ENCODE data around the gene ABCC11.
"Not testable (repeated sequence)": the region's sequence is repeated elsewhere in the genome, so short reads cannot be mapped to it uniquely, and the experiment has no call there.

The ABCC11 gene

DNA sequence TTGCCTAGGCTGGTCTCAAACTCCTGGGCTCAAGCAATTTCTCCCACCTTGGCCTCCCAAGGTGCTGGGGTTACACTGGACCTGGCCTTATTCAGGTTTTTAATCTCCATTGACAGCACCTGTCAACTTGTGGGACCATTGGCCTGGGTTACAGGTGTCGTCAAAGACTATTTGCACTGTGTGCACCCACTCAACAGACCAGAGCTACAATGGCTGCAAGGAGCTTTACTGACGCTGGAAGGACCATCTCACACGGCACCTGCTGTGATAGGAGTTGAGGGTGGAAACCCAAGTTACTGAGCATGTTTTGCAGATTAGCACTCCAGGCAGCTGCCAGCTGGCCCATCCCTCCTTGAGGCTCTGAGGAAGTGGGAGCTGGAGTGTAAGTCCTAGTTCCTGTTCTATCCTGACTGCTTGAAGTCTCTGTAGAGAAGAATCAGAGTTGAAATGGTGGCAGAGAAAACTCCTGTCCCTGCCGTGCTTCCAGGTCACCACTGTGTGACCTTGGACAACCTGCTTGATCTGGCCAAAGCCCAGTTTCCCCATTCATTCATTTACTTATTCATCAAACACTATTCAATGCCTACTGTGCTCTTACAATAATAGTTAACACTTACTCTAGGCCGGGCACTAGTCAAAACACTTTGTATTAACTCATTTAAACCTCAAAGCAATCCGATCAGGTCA, 45.7 kb downstream of the ABCC11 start:
- no peaks in the 10 kb centered on the region for H3K36me3 ChIP-seq (ENCODE audit: control insufficient read depth, insufficient read depth, low read length)
- no peak overlapping the region for H3K9ac ChIP-seq (ENCODE audit: low read length)
- H3K4me1 ChIP-seq (ENCODE audit: control insufficient read depth, insufficient read depth, low read length): no peaks in the 10 kb centered on the region
- no peaks in the 10 kb centered on the region for H3K9me3 ChIP-seq (ENCODE audit: control insufficient read depth, insufficient read depth, low read depth, low read length)
- no peaks in the 10 kb centered on the region for H3K27me3 ChIP-seq (ENCODE audit: control insufficient read depth, insufficient read depth, low read length)
- H3K4me3 ChIP-seq (ENCODE audit: low read depth, low read length): no peak overlapping the region
- H3K27ac ChIP-seq (ENCODE audit: low read depth, low read length): no peak overlapping the region

DNA sequence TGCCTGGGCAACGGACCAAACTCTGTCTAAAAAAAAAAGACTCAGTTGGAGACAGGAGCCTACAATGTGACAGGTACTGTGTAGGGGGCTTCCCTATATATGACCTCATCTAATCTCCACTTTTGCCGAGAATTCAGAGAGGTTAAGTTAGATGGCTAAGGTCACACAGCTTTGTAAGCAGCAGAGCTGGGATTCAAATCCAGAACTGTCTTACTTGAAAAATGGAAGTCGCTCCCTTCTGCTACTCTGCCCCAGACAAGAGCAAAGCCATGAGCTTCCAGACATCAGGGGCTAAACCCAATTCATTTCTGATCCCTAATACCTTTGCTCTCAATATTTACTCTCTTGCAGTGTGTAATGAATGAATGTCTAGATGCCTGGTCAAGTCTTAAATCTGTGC, 50.0 kb downstream of the ABCC11 start:
- Histone ChIP-seq H3K9me3 (ENCODE audit: control insufficient read depth, insufficient read depth, low read depth, low read length) (no peaks in the 10 kb centered on the region), H3K4me3 (ENCODE audit: low read depth, low read length) (no peak overlapping the region), H3K36me3 (ENCODE audit: control insufficient read depth, insufficient read depth, low read length) (no peaks in the 10 kb centered on the region), H3K9ac (ENCODE audit: low read length) (no peak overlapping the region), H3K27ac (ENCODE audit: low read depth, low read length) (no peak overlapping the region), H3K27me3 (ENCODE audit: control insufficient read depth, insufficient read depth, low read length) (no peaks in the 10 kb centered on the region), H3K4me1 (ENCODE audit: control insufficient read depth, insufficient read depth, low read length) (no peaks in the 10 kb centered on the region)

GRCh38 chr16:48194828-48195556, 52.3 kb downstream of the ABCC11 start:
- Histone ChIP-seq H3K4me1 (ENCODE audit: control insufficient read depth, insufficient read depth, low read length) (no peaks in the 10 kb centered on the region), H3K36me3 (ENCODE audit: control insufficient read depth, insufficient read depth, low read length) (no peaks in the 10 kb centered on the region), H3K27me3 (ENCODE audit: control insufficient read depth, insufficient read depth, low read length) (no peaks in the 10 kb centered on the region), H3K27ac (ENCODE audit: low read depth, low read length) (no peak overlapping the region), H3K9ac (ENCODE audit: low read length) (no peak overlapping the region), H3K4me3 (ENCODE audit: low read depth, low read length) (no peak overlapping the region), H3K9me3 (ENCODE audit: control insufficient read depth, insufficient read depth, low read depth, low read length) (no peaks in the 10 kb centered on the region)

DNA sequence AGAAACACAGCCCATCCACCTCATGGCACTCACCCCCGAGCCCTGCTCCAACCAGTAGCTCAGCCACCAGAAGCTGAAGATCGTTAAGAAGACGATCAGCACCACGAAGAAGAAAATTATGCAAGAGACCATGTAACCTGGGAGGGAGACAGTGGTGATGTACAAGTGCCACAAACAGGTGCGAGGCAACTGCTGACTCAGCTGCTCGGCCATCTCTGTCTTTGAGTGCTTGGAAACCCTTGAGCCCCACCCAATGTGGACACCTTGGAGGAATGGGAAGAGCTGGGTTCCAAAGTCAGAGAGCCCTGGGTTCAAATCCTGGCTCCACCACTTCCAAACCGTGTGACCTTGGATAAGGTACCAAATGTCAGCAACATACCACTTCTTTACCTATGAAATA, 53.5 kb downstream of the ABCC11 start:
- no peaks in the 10 kb centered on the region for H3K4me1 ChIP-seq (ENCODE audit: control insufficient read depth, insufficient read depth, low read length)
- H3K9me3 ChIP-seq (ENCODE audit: control insufficient read depth, insufficient read depth, low read depth, low read length): no peaks in the 10 kb centered on the region
- H3K36me3 ChIP-seq (ENCODE audit: control insufficient read depth, insufficient read depth, low read length): no peaks in the 10 kb centered on the region
- H3K4me3 ChIP-seq (ENCODE audit: low read depth, low read length): no peak overlapping the region
- H3K9ac ChIP-seq (ENCODE audit: low read length): no peak overlapping the region
- H3K27me3 ChIP-seq (ENCODE audit: control insufficient read depth, insufficient read depth, low read length): no peaks in the 10 kb centered on the region
- H3K27ac ChIP-seq (ENCODE audit: low read depth, low read length): no peak overlapping the region

DNA sequence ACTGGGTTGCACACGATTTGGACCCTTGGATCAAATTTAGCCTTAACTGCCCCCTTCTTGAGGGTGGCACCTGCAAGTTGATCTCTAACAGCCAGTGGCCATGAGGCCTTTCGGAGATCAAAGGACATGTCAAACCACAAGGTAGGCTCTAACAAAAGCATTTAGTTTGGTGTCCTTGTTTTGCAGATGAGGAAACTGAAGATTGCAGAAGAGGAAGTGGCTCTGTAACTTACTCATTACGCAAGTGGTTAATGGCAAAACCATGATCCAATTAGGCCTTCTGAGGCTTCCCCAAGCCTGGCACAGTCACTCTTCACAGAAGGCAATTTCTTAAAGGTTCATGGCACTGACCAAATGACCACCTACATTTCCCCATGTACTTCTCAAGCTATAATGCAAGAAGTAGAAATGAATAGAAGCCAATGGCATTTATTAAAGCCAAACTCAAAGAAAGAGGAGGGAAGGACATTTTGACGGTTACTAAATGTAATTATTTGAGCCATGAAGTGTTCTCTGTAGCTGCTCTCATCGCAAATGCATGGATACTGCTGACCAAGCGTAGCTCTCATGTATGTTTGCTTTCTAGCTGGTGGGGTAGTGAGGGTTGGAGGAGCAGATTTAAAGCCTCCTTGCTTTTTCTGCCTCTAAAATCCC, 58.8 kb downstream of the ABCC11 start:
- Histone ChIP-seq H3K4me3 (ENCODE audit: low read depth, low read length) (no peak overlapping the region), H3K4me1 (ENCODE audit: control insufficient read depth, insufficient read depth, low read length) (peaks cover 2% of the 10 kb centered on the region; the same call in 1 of the 2 replicates), H3K36me3 (ENCODE audit: control insufficient read depth, insufficient read depth, low read length) (no peaks in the 10 kb centered on the region), H3K27ac (ENCODE audit: low read depth, low read length) (no peak overlapping the region), H3K9ac (ENCODE audit: low read length) (no peak overlapping the region), H3K27me3 (ENCODE audit: control insufficient read depth, insufficient read depth, low read length) (no peaks in the 10 kb centered on the region), H3K9me3 (ENCODE audit: control insufficient read depth, insufficient read depth, low read depth, low read length) (no peaks in the 10 kb centered on the region)

DNA sequence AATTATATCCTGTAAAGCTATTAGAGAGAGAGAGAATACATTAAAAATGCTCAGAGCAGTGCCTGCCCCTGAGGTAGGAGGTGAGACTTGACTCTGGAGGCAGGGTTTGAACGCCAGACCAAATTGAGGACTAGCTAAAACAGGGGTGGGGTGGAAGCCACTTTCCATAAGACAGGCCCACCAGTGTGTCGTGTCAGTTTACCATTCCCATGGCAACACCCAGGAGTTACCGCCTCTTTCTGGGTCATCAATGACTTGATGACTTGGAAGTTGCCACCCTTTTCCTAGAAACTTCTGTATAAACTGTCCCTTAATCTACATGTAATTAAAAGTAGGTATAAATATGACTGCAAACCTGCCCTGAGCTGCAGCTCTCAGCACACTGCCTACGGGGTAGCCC, 59.6 kb downstream of the ABCC11 start:
- Histone ChIP-seq H3K9ac (ENCODE audit: low read length) (no peak overlapping the region), H3K4me1 (ENCODE audit: control insufficient read depth, insufficient read depth, low read length) (peaks cover 2% of the 10 kb centered on the region; the same call in 1 of the 2 replicates), H3K27ac (ENCODE audit: low read depth, low read length) (no peak overlapping the region), H3K9me3 (ENCODE audit: control insufficient read depth, insufficient read depth, low read depth, low read length) (no peaks in the 10 kb centered on the region), H3K36me3 (ENCODE audit: control insufficient read depth, insufficient read depth, low read length) (no peaks in the 10 kb centered on the region), H3K4me3 (ENCODE audit: low read depth, low read length) (no peak overlapping the region), H3K27me3 (ENCODE audit: control insufficient read depth, insufficient read depth, low read length) (no peaks in the 10 kb centered on the region)

DNA sequence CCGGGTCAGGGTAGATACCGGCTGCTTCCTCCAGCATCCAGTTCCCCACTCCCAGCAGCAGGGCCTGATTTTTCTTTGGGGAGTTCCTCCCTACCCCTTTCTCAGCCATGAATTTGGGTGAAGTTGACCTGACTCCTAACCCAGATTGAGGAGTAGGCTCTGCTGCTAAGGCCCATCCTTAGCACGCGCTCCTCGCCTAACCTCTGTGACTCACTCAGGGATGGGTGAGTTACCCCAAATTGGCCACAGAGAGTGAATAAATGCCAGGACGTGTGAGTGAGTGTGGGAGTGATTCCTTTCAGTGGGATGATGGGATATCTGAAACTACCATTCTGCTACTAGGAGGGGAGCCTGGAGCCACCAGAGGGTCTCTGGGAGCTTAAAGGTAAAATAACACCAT, 62.7 kb downstream of the ABCC11 start:
- Histone ChIP-seq H3K4me1 (ENCODE audit: control insufficient read depth, insufficient read depth, low read length) (peaks cover 2% of the 10 kb centered on the region; the same call in 1 of the 2 replicates), H3K9me3 (ENCODE audit: control insufficient read depth, insufficient read depth, low read depth, low read length) (no peaks in the 10 kb centered on the region), H3K4me3 (ENCODE audit: low read depth, low read length) (no peak overlapping the region), H3K36me3 (ENCODE audit: control insufficient read depth, insufficient read depth, low read length) (no peaks in the 10 kb centered on the region), H3K9ac (ENCODE audit: low read length) (no peak overlapping the region), H3K27ac (ENCODE audit: low read depth, low read length) (no peak overlapping the region), H3K27me3 (ENCODE audit: control insufficient read depth, insufficient read depth, low read length) (no peaks in the 10 kb centered on the region)

GRCh38 chr16:48182979-48183537, 64.3 kb downstream of the ABCC11 start:
- Histone ChIP-seq H3K36me3 (ENCODE audit: control insufficient read depth, insufficient read depth, low read length) (no peaks in the 10 kb centered on the region), H3K27me3 (ENCODE audit: control insufficient read depth, insufficient read depth, low read length) (no peaks in the 10 kb centered on the region), H3K4me1 (ENCODE audit: control insufficient read depth, insufficient read depth, low read length) (no peaks in the 10 kb centered on the region), H3K27ac (ENCODE audit: low read depth, low read length) (no peak overlapping the region), H3K9me3 (ENCODE audit: control insufficient read depth, insufficient read depth, low read depth, low read length) (no peaks in the 10 kb centered on the region), H3K9ac (ENCODE audit: low read length) (no peak overlapping the region), H3K4me3 (ENCODE audit: low read depth, low read length) (no peak overlapping the region)

- not testable (repeated sequence) for H3K9me3 ChIP-seq (ENCODE audit: control insufficient read depth, insufficient read depth, low read depth, low read length); H3K4me3 ChIP-seq (ENCODE audit: low read depth, low read length); H3K27me3 ChIP-seq (ENCODE audit: control insufficient read depth, insufficient read depth, low read length); H3K36me3 ChIP-seq (ENCODE audit: control insufficient read depth, insufficient read depth, low read length); H3K9ac ChIP-seq (ENCODE audit: low read length); H3K27ac ChIP-seq (ENCODE audit: low read depth, low read length); H3K4me1 ChIP-seq (ENCODE audit: control insufficient read depth, insufficient read depth, low read length)
These were observed 65.4 kb downstream of the ABCC11 start for GRCh38 chr16:48181746-48182520.

DNA sequence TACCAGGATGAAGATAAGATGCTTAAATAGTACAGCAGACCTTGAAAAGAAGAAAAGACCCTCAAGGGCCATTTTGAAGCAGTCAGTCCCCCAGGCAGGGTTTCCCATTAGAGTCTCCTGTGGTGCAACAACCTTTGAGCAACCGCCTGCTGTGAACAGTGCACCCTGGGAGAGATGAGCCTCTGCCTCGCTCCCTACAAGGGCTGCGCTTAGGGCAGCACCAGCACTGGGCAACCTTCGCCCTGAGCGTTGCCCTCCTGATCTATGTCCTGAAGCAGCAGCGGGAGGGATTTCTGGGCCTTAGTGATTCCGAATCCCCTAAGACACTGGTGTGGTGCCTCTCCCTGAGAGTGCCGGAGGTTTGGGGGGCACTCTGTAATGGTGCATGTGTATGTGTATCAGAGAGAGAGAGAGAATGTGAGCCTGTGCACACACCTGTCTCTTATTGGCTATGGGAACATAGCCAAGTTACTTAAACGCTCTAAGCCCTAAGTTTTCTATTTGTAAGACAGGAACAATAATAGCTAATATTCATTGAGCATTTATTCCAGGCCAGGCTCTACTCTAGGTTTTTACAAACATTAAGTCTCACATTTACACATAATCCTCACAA, 66.4 kb downstream of the ABCC11 start:
- Histone ChIP-seq H3K4me1 (ENCODE audit: control insufficient read depth, insufficient read depth, low read length) (no peaks in the 10 kb centered on the region), H3K9me3 (ENCODE audit: control insufficient read depth, insufficient read depth, low read depth, low read length) (no peaks in the 10 kb centered on the region)

More for the DNA sequence above, 66.4 kb downstream of the ABCC11 start:
- Histone ChIP-seq H3K27ac (ENCODE audit: low read depth, low read length) (no peak overlapping the region), H3K9ac (ENCODE audit: low read length) (no peak overlapping the region), H3K4me3 (ENCODE audit: low read depth, low read length) (no peak overlapping the region), H3K36me3 (ENCODE audit: control insufficient read depth, insufficient read depth, low read length) (no peaks in the 10 kb centered on the region), H3K27me3 (ENCODE audit: control insufficient read depth, insufficient read depth, low read length) (no peaks in the 10 kb centered on the region)
